HepG2 (cell line): Measurements from ENCODE around the gene SULT4A1. TPM values are rescaled to one million over a fixed set of nuclear protein-coding genes. Genes with fewer than 3 reads are reported as not detected.

Experiments used
- ATAC-seq: fragments of 200-7000 bp; cut with Tn5 transposase; 3 replicates; pipeline ENCODE4 v1.9.1; 2020; ENCODE audit warnings: mild to moderate bottlenecking, moderate library complexity
- BruUV-seq: library from RNA; stranded (reverse); fragments of 400-500 nt; replicated peaks from 2 replicates; lab custom pipeline; 2021; lab: Mats Ljungman, UMichigan
- CTCF ChIA-PET: fragments of 300-600 bp; formaldehyde crosslinking; extraction: SDS; loops from one replicate; lab custom pipeline; 2021; ENCODE audit warnings: low total read pairs, inconsistent platforms, low intra/inter-chr PET ratio; lab: Yijun Ruan, JAX
- POLR2A ChIA-PET: fragments of 350-600 bp; sonication (Branson Sonifier 250); formaldehyde crosslinking; loops from one replicate; lab custom pipeline; 2020; ENCODE audit warnings: antibody characterized with exemption, inconsistent platforms; lab: Yijun Ruan, JAX
- DNase-seq: peaks from one replicate; pipeline ENCODE4 v3.0.0-alpha.2; 2015; ENCODE audit warnings: low spot score
- FAIRE-seq: peaks from 3 replicates; lab custom pipeline; 2011; peaks lifted over from hg19 to GRCh38; lab: Jason Lieb, UNC
- H2AFZ ChIP-seq: one replicate; pipeline ENCODE4 v1.6.1; 2011; ENCODE audit warnings: low read length, inconsistent platforms
- H3K27ac ChIP-seq: fragments of 300-600 bp; 3 replicates; pipeline ENCODE4 v1.8.0; 2011; ENCODE audit warnings: mixed run types, mild to moderate bottlenecking, mixed read lengths, low read length, inconsistent platforms; ENCODE audit not compliant: insufficient read depth; ENCODE audit errors: extremely low read length
- H3K27me3 ChIP-seq, 2 experiments: fragments of 200-600 bp in 1 of 2; 2 replicates in 1 of 2; 3 replicates in 1 of 2; pipeline versions ENCODE4 v1.6.0 to v1.8.0; 2011; ENCODE audit warnings: low read length in 2 of 2, mild to moderate bottlenecking in 2 of 2, moderate library complexity in 2 of 2, inconsistent platforms in 1 of 2; ENCODE audit not compliant: insufficient read depth in 2 of 2, control insufficient read depth in 1 of 2
- H3K36me3 ChIP-seq, 2 experiments: fragments of 200-600 bp in 1 of 2; replicated peaks in 1 of 2; 2 replicates in 1 of 2; 3 replicates in 1 of 2; pipeline versions ENCODE4 v1.5.1 to v1.8.0; 2011; ENCODE audit warnings: low read length in 2 of 2, inconsistent platforms in 1 of 2; ENCODE audit not compliant: insufficient read depth in 2 of 2, control insufficient read depth in 1 of 2
- H3K4me1 ChIP-seq: 2 replicates; pipeline ENCODE4 v1.5.1; 2012; ENCODE audit warnings: low read length, inconsistent platforms; ENCODE audit not compliant: insufficient read depth
- H3K4me2 ChIP-seq: 2 replicates; pipeline ENCODE4 v1.6.0; 2011; ENCODE audit warnings: low read depth, low read length, inconsistent platforms
- H3K4me3 ChIP-seq, 3 experiments: fragments of 200-600 bp in 1 of 3; sonication (generic), shearing (Covaris generic) in 1 of 3; replicated peaks in 1 of 3; 2 replicates each; pipeline ENCODE4 v1.5.1; 2011 to 2016; ENCODE audit warnings: low read length in 3 of 3, inconsistent platforms in 2 of 3, low read depth in 2 of 3, mild to moderate bottlenecking in 2 of 3, control low read depth in 1 of 3, mixed read lengths in 1 of 3; ENCODE audit not compliant: insufficient read depth in 1 of 3
- H3K79me2 ChIP-seq: one replicate; pipeline ENCODE4 v1.6.1; 2011; ENCODE audit warnings: low read length, inconsistent platforms; ENCODE audit not compliant: insufficient read depth
- H3K9ac ChIP-seq: 2 replicates; pipeline ENCODE4 v1.6.0; 2011; ENCODE audit warnings: mild to moderate bottlenecking, low read depth, low read length, inconsistent platforms; ENCODE audit not compliant: insufficient read depth
- H3K9me3 ChIP-seq: 2 replicates; pipeline ENCODE4 v1.5.1; 2012; ENCODE audit warnings: mild to moderate bottlenecking, low read length
- H4K20me1 ChIP-seq: 2 replicates; pipeline ENCODE4 v1.6.0; 2011; ENCODE audit warnings: inconsistent platforms, mild to moderate bottlenecking, low read length, moderate library complexity; ENCODE audit not compliant: insufficient read depth
- CC2D1A ChIP-seq: sonication (generic); formaldehyde crosslinking; IDR thresholded peaks from 2 replicates; pipeline ENCODE4 v1.8.1; 2023; ENCODE audit warnings: mild to moderate bottlenecking, missing genetic modification reagents
- GATAD1 ChIP-seq: IDR thresholded peaks from 2 replicates; pipeline ENCODE4 v1.6.1; 2016; ENCODE audit warnings: missing genetic modification reagents, missing compliant biosample characterization
- PRPF4 ChIP-seq: fragments of 200-400 bp; formaldehyde crosslinking; IDR thresholded peaks from 2 replicates; pipeline ENCODE4 v1.6.1; 2016; ENCODE audit warnings: low read length, low read depth; ENCODE audit not compliant: poor library complexity, severe bottlenecking
- ZNF652 ChIP-seq: IDR thresholded peaks from 2 replicates; pipeline ENCODE4 v1.6.1; 2016; ENCODE audit warnings: low read depth, borderline replicate concordance
- WGBS: methylation state at CpG from one replicate; pipeline ENCODE4 v1.1.6; 2017; ENCODE audit warnings: low lambda C conversion rate; 5-methylcytosine and 5-hydroxymethylcytosine counted together
- in situ Hi-C: cut with HindIII; loops from 2 replicates; pipeline ENCODE4 v1.10.0; 2017; ENCODE audit warnings: low pct_unique_long_range_greater_than_20kb; ENCODE audit not compliant: extremely low pct_ligation_motif_present
- intact Hi-C: fragments of 100-400 bp; cut with micrococcal nuclease; formaldehyde crosslinking; loops from one replicate; pipeline ENCODE4 v1.10.0; 2022; ENCODE audit not compliant: unreplicated experiment
- polyA plus RNA-seq, 8 experiments: library from polyadenylated mRNA; depleted of rRNA in 3 of 8; stranded (reverse) in 7 of 8; unstranded in 1 of 8; fragments of >200 nt; fragmentation: Illumina TruSeq in 4 of 8; extraction: Trizol in 4 of 8; gene quantifications; 2 replicates each; pipeline versions ENCODE4 v1.2.1 to v1.2.3, GENCODE V29; 2011 to 2016; ENCODE audit warnings: low read depth in 4 of 8, missing spikeins in 1 of 8, mixed read lengths in 1 of 8; ENCODE audit not compliant: insufficient read depth in 1 of 8
- total RNA-seq, 5 experiments: library from RNA; depleted of rRNA; stranded (reverse); fragments of >200 nt; fragmentation: Illumina TruSeq; extraction: Trizol; gene quantifications; 2 replicates each; pipeline ENCODE4 v1.2.3, GENCODE V29; 2016; ENCODE audit warnings: low read depth in 1 of 5
- TF ChIP-seq, protein P1 (sequence below), 2 experiments: sonication (generic) in 1 of 2; formaldehyde crosslinking in 1 of 2; IDR thresholded peaks; 2 replicates each; pipeline versions ENCODE4 v1.6.1 to v1.9.0; 2014 to 2022; ENCODE audit warnings: antibody characterized with exemption in 1 of 2, borderline replicate concordance in 1 of 2, inconsistent platforms in 1 of 2, low read depth in 1 of 2, missing genetic modification reagents in 1 of 2
- TF ChIP-seq, protein P2 (sequence below): sonication (generic); formaldehyde crosslinking; IDR thresholded peaks from 2 replicates; pipeline ENCODE4 v1.9.0; 2021; ENCODE audit warnings: missing genetic modification reagents, mild to moderate bottlenecking, borderline replicate concordance
- TF ChIP-seq, protein P3 (sequence below): fragments of 450-650 bp; IDR thresholded peaks from 2 replicates; pipeline ENCODE4 v1.6.1; 2017
- TF ChIP-seq, protein P4 (sequence below): sonication (generic); formaldehyde crosslinking; IDR thresholded peaks from 2 replicates; pipeline ENCODE4 v1.4.0; 2020; ENCODE audit warnings: missing genetic modification reagents; ENCODE audit errors: not compliant biosample characterization

Gene SULT4A1
- total and polyA plus RNA-seq, 2 of the 13 experiments (the other 11 are each of a cell fraction or from before 2014, with no cell fraction given), result not detected

DNA sequence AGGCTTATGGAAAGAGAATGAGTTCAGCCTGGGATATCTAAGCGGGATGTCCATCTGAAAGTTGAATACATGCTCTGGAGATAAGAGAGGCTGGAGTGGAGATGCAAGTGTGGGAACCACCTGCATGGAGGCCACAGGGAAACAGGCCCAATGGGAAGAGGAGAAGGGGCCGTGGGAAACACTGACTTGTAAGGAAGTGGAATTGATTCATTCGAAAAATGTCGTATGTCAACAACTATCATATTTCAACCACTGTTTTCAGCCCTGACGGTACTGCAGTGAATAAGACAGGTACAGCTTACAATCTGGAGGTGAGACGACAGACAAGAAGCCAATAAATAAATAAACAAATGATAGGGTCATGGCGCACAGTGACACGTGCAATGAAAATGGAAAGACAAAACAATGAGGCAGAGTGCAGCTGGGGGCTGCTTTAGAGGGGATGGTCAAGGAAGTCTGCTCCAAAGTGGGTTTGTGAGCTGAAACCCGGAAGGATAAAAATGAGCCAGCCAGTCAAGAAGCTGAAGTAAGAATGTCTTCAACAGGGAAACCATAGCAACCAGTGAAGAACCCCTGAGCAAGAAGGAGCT lies 86.1 kb downstream of the SULT4A1 start:
- Histone ChIP-seq H3K36me3 (no peaks in the 10 kb centered on the region), H3K27me3 (no peaks in the 10 kb centered on the region; a peak in 2 of 5 replicates), H3K4me3 (no peak overlapping the region), H4K20me1 (no peaks in the 10 kb centered on the region), H3K79me2 (no peaks in the 10 kb centered on the region), H2AFZ (no peak overlapping the region), H3K4me1 (no peaks in the 10 kb centered on the region), H3K4me2 (no peak overlapping the region), H3K9ac (no peak overlapping the region), H3K9me3 (no peaks in the 10 kb centered on the region), H3K27ac (no peak overlapping the region)
- in situ Hi-C loops, result no loop called here
- FAIRE-seq, result no peak
- no peak for DNase-seq
- POLR2A ChIA-PET, result no interaction called here
- BruUV-seq, result no TSS peak
- CTCF ChIA-PET, result no interaction called here
- 57% methylated on average over 9 of the region's 9 CpGs for WGBS
- no peak for ATAC-seq
- TF ChIP-seq, protein P1, sequence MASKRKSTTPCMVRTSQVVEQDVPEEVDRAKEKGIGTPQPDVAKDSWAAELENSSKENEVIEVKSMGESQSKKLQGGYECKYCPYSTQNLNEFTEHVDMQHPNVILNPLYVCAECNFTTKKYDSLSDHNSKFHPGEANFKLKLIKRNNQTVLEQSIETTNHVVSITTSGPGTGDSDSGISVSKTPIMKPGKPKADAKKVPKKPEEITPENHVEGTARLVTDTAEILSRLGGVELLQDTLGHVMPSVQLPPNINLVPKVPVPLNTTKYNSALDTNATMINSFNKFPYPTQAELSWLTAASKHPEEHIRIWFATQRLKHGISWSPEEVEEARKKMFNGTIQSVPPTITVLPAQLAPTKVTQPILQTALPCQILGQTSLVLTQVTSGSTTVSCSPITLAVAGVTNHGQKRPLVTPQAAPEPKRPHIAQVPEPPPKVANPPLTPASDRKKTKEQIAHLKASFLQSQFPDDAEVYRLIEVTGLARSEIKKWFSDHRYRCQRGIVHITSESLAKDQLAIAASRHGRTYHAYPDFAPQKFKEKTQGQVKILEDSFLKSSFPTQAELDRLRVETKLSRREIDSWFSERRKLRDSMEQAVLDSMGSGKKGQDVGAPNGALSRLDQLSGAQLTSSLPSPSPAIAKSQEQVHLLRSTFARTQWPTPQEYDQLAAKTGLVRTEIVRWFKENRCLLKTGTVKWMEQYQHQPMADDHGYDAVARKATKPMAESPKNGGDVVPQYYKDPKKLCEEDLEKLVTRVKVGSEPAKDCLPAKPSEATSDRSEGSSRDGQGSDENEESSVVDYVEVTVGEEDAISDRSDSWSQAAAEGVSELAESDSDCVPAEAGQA (IDR thresholded peaks at IDR 0.05; ENCODE audit: low read depth), result no peak
- TF ChIP-seq, protein P1 (CRISPR knock-in tag; IDR thresholded peaks at IDR 0.05; ENCODE audit: borderline replicate concordance), result no peak
- TF ChIP-seq CC2D1A (CRISPR knock-in tag), result no peak
- no peak for TF ChIP-seq PRPF4
- TF ChIP-seq, protein P2, sequence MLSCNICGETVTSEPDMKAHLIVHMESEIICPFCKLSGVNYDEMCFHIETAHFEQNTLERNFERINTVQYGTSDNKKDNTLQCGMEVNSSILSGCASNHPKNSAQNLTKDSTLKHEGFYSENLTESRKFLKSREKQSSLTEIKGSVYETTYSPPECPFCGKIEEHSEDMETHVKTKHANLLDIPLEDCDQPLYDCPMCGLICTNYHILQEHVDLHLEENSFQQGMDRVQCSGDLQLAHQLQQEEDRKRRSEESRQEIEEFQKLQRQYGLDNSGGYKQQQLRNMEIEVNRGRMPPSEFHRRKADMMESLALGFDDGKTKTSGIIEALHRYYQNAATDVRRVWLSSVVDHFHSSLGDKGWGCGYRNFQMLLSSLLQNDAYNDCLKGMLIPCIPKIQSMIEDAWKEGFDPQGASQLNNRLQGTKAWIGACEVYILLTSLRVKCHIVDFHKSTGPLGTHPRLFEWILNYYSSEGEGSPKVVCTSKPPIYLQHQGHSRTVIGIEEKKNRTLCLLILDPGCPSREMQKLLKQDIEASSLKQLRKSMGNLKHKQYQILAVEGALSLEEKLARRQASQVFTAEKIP, result no peak
- TF ChIP-seq ZNF652, result no peak
- TF ChIP-seq, protein P3, sequence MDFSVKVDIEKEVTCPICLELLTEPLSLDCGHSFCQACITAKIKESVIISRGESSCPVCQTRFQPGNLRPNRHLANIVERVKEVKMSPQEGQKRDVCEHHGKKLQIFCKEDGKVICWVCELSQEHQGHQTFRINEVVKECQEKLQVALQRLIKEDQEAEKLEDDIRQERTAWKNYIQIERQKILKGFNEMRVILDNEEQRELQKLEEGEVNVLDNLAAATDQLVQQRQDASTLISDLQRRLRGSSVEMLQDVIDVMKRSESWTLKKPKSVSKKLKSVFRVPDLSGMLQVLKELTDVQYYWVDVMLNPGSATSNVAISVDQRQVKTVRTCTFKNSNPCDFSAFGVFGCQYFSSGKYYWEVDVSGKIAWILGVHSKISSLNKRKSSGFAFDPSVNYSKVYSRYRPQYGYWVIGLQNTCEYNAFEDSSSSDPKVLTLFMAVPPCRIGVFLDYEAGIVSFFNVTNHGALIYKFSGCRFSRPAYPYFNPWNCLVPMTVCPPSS, result no peak
- TF ChIP-seq, protein P4, sequence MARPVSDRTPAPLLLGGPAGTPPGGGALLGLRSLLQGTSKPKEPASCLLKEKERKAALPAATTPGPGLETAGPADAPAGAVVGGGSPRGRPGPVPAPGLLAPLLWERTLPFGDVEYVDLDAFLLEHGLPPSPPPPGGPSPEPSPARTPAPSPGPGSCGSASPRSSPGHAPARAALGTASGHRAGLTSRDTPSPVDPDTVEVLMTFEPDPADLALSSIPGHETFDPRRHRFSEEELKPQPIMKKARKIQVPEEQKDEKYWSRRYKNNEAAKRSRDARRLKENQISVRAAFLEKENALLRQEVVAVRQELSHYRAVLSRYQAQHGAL (CRISPR knock-in tag), result no peak
- no peak for TF ChIP-seq GATAD1 (CRISPR knock-in tag)
- intact Hi-C loops, result no loop called here
